HepG2 (cell line): ENCODE results near the gene CCNG1. TPM values are rescaled to one million over a fixed set of nuclear protein-coding genes. Genes with fewer than 3 reads are reported as not detected.

Experiments used
- AHR ChIP-seq: IDR thresholded peaks from 2 replicates; pipeline ENCODE4 v1.6.1; 2018; ENCODE audit warnings: missing genetic modification reagents, missing compliant biosample characterization
- ATF7 ChIP-seq, 2 experiments: fragments of 450-650 bp in 1 of 2; sonication (generic) in 1 of 2; formaldehyde crosslinking in 1 of 2; IDR thresholded peaks; 2 replicates each; pipeline versions ENCODE4 v1.4.0 to v1.6.1; 2016 to 2020; ENCODE audit warnings: antibody characterized with exemption in 1 of 2, mild to moderate bottlenecking in 1 of 2, missing genetic modification reagents in 1 of 2
- ERF ChIP-seq: IDR thresholded peaks from 2 replicates; pipeline ENCODE4 v1.6.1; 2018; ENCODE audit warnings: missing biosample characterization, missing genetic modification reagents
- HMGXB3 ChIP-seq: sonication (generic); formaldehyde crosslinking; IDR thresholded peaks from 2 replicates; pipeline ENCODE4 v1.4.0; 2020; ENCODE audit warnings: missing genetic modification reagents, borderline replicate concordance
- JARID2 ChIP-seq: sonication (generic); formaldehyde crosslinking; IDR thresholded peaks from 2 replicates; pipeline ENCODE4 v1.8.1; 2023; ENCODE audit warnings: missing genetic modification reagents, inconsistent platforms; ENCODE audit not compliant: insufficient replicate concordance
- KDM2A ChIP-seq: sonication (generic); formaldehyde crosslinking; IDR thresholded peaks from 2 replicates; pipeline ENCODE4 v1.4.0; 2020; ENCODE audit warnings: low read depth, missing genetic modification reagents, borderline replicate concordance
- MIER2 ChIP-seq: IDR thresholded peaks from 2 replicates; pipeline ENCODE4 v1.6.1; 2016; ENCODE audit warnings: missing biosample characterization, missing genetic modification reagents
- NPAS2 ChIP-seq: sonication (generic); formaldehyde crosslinking; IDR thresholded peaks from 2 replicates; pipeline ENCODE4 v1.8.0; 2022; ENCODE audit warnings: mild to moderate bottlenecking, missing genetic modification reagents, borderline replicate concordance
- POLR2A ChIP-seq, 2 experiments: IDR thresholded peaks; 2 replicates each; pipeline ENCODE4 v1.6.1; 2011; ENCODE audit warnings: low read depth in 2 of 2, low read length in 2 of 2, mild to moderate bottlenecking in 1 of 2, moderate library complexity in 1 of 2; ENCODE audit not compliant: insufficient read depth in 1 of 2
- REXO4 ChIP-seq: sonication (generic); formaldehyde crosslinking; IDR thresholded peaks from 2 replicates; pipeline ENCODE4 v1.8.0; 2022; ENCODE audit warnings: missing genetic modification reagents, mild to moderate bottlenecking, borderline replicate concordance
- SRY ChIP-seq: sonication (generic); formaldehyde crosslinking; IDR thresholded peaks from 2 replicates; pipeline ENCODE4 v1.8.0; 2022; ENCODE audit warnings: mild to moderate bottlenecking, missing genetic modification reagents
- ZBTB20 ChIP-seq: sonication (generic); formaldehyde crosslinking; IDR thresholded peaks from 2 replicates; pipeline ENCODE4 v1.8.1; 2023; ENCODE audit warnings: missing genetic modification reagents, low read depth, mild to moderate bottlenecking, borderline replicate concordance
- ZKSCAN5 ChIP-seq: sonication (generic); formaldehyde crosslinking; IDR thresholded peaks from 2 replicates; pipeline ENCODE4 v1.5.1; 2020; ENCODE audit warnings: mild to moderate bottlenecking, missing genetic modification reagents
- ZNF282 ChIP-seq: fragments of 450-650 bp; IDR thresholded peaks from 2 replicates; pipeline ENCODE4 v1.6.1; 2018; ENCODE audit not compliant: partially characterized antibody
- ZNF44 ChIP-seq: sonication (generic); formaldehyde crosslinking; IDR thresholded peaks from 2 replicates; pipeline ENCODE4 v1.5.1; 2020; ENCODE audit warnings: mild to moderate bottlenecking, missing genetic modification reagents
- ZNF552 ChIP-seq: sonication (generic); formaldehyde crosslinking; IDR thresholded peaks from 2 replicates; pipeline ENCODE4 v1.9.0; 2022; ENCODE audit warnings: missing genetic modification reagents, mild to moderate bottlenecking, borderline replicate concordance
- ZNF572 ChIP-seq: sonication (generic); formaldehyde crosslinking; IDR thresholded peaks from 2 replicates; pipeline ENCODE4 v1.5.1; 2020; ENCODE audit warnings: mild to moderate bottlenecking, missing genetic modification reagents
- ZNF609 ChIP-seq: sonication (generic); formaldehyde crosslinking; IDR thresholded peaks from 2 replicates; pipeline ENCODE4 v1.4.0; 2020; ENCODE audit warnings: mild to moderate bottlenecking, missing genetic modification reagents, borderline replicate concordance
- ZNF644 ChIP-seq: IDR thresholded peaks from 2 replicates; pipeline ENCODE4 v1.6.1; 2016; ENCODE audit warnings: low read depth
- ZNF652 ChIP-seq: IDR thresholded peaks from 2 replicates; pipeline ENCODE4 v1.6.1; 2016; ENCODE audit warnings: low read depth, borderline replicate concordance
- ZNF841 ChIP-seq: sonication (generic); formaldehyde crosslinking; IDR thresholded peaks from 2 replicates; pipeline ENCODE4 v1.8.1; 2023; ENCODE audit warnings: missing genetic modification reagents, borderline replicate concordance
- polyA plus RNA-seq, 8 experiments: library from polyadenylated mRNA; depleted of rRNA in 3 of 8; stranded (reverse) in 7 of 8; unstranded in 1 of 8; fragments of >200 nt; fragmentation: Illumina TruSeq in 4 of 8; extraction: Trizol in 4 of 8; gene quantifications; 2 replicates each; pipeline versions ENCODE4 v1.2.1 to v1.2.3, GENCODE V29; 2011 to 2016; ENCODE audit warnings: low read depth in 4 of 8, missing spikeins in 1 of 8, mixed read lengths in 1 of 8; ENCODE audit not compliant: insufficient read depth in 1 of 8
- total RNA-seq, 5 experiments: library from RNA; depleted of rRNA; stranded (reverse); fragments of >200 nt; fragmentation: Illumina TruSeq; extraction: Trizol; gene quantifications; 2 replicates each; pipeline ENCODE4 v1.2.3, GENCODE V29; 2016; ENCODE audit warnings: low read depth in 1 of 5

Gene CCNG1
- total and polyA plus RNA-seq, 2 of the 13 experiments (the other 11 are each of a cell fraction or from before 2014, with no cell fraction given): 181 to 353 TPM

GRCh38 chr5:163459819-163460561, 22.6 kb downstream of the CCNG1 start, which contains the start of gene NUDCD2 (continued):
- TF ChIP-seq ZNF841 (CRISPR knock-in tag): no peak
- TF ChIP-seq JARID2 (CRISPR knock-in tag): peak; percentile 91
- TF ChIP-seq SRY (CRISPR knock-in tag): peak; percentile 86; the same call in 1 of the 2 replicates
- 0 out of 2 replicates have a peak, but pooled peaks have one; percentile 15 for TF ChIP-seq ZKSCAN5 (CRISPR knock-in tag)
- TF ChIP-seq ZNF652 (CRISPR knock-in tag): no peak
- peak; percentile 33; the same call in 1 of the 2 replicates for TF ChIP-seq ZNF609 (CRISPR knock-in tag)
- TF ChIP-seq ZBTB20: peak; percentile 67; the same call in 1 of the 2 replicates
- peak; percentile 29; the same call in 1 of the 2 replicates for TF ChIP-seq ZNF44 (CRISPR knock-in tag)
- no peak for TF ChIP-seq NPAS2
- TF ChIP-seq KDM2A (CRISPR knock-in tag): peak; percentile 95
- TF ChIP-seq ATF7 (IDR thresholded peaks at IDR 0.05): no peak
- no peak for TF ChIP-seq ATF7 (CRISPR knock-in tag; IDR thresholded peaks at IDR 0.05)
- 0 out of 2 replicates have a peak, but pooled peaks have one; percentile 43 for TF ChIP-seq ZNF572 (CRISPR knock-in tag)
- TF ChIP-seq REXO4 (CRISPR knock-in tag): peak; percentile 86; the same call in 1 of the 2 replicates
- no peak for TF ChIP-seq ZNF282
- peak; percentile 17; the same call in 1 of the 2 replicates for TF ChIP-seq MIER2 (CRISPR knock-in tag)
- peak; percentile 83; the same call in 1 of the 2 replicates for TF ChIP-seq AHR
- peak; percentile 78 for TF ChIP-seq ERF (CRISPR knock-in tag)
- TF ChIP-seq HMGXB3 (CRISPR knock-in tag): no peak
- TF ChIP-seq ZNF644 (CRISPR knock-in tag): no peak
- TF ChIP-seq ZNF552 (CRISPR knock-in tag): peak; percentile 64; the same call in 1 of the 2 replicates
- peak; percentile 93 to 95 for TF ChIP-seq POLR2A (IDR thresholded peaks at IDR 0.05; ENCODE audit: insufficient read depth in 1 of 2, low read depth in 2 of 2, low read length in 2 of 2)
